Activated naive CD8-positive, alpha-beta T cell treated with anti-CD3 and anti-CD28 coated beads, Interleukin-2, amount 50 U/mL, for 16 hours (primary cell): Measurements from ENCODE around the gene IFT43.

Source experiments
- DNase-seq: peaks from one replicate; pipeline ENCODE4 v3.0.0-alpha.2; 2020; ENCODE audit warnings: low read depth, low spot score

IFT43 gene

GRCh38 chr14:75985618-75986438 lies at the start of gene IFT43:
Gene IFT43 (plus strand): TSS chr14:75985763. CDS start chr14:75985787, 24 bp downstream.
- DNase-seq = peak; percentile 83

GRCh38 chr14:75939200-75939599 lies 46.4 kb upstream of the IFT43 start:
- no peak for DNase-seq

- DNase-seq = no peak
Measured at GRCh38 chr14:75941030-75941429, 44.5 kb upstream of the IFT43 start.

- no peak for DNase-seq
Measured at GRCh38 chr14:75944607-75945241, 40.8 kb upstream of the IFT43 start.

GRCh38 chr14:75946785-75947184 lies 38.8 kb upstream of the IFT43 start:
- DNase-seq = no peak

- no peak for DNase-seq
Measured at GRCh38 chr14:75952489-75952888, 33.1 kb upstream of the IFT43 start.

- DNase-seq = no peak
Measured at GRCh38 chr14:75959031-75959430, 26.5 kb upstream of the IFT43 start.

GRCh38 chr14:75960231-75960630 lies 25.3 kb upstream of the IFT43 start:
- DNase-seq = no peak

- DNase-seq = no peak
Measured at GRCh38 chr14:75961662-75962061, 23.9 kb upstream of the IFT43 start.

GRCh38 chr14:75967866-75968265 lies 17.7 kb upstream of the IFT43 start:
- no peak for DNase-seq

- no peak for DNase-seq
Measured at GRCh38 chr14:75968456-75968855, 17.1 kb upstream of the IFT43 start.

- no peak for DNase-seq
Measured at GRCh38 chr14:75969126-75969525, 16.4 kb upstream of the IFT43 start.

- DNase-seq = no peak
Measured at GRCh38 chr14:75969891-75970290, 15.7 kb upstream of the IFT43 start.

GRCh38 chr14:75970989-75971388 lies 14.6 kb upstream of the IFT43 start:
- no peak for DNase-seq

- DNase-seq = no peak
Measured at GRCh38 chr14:75971509-75971908, 14.1 kb upstream of the IFT43 start.

- DNase-seq = no peak
Measured at GRCh38 chr14:75972801-75973421, 12.7 kb upstream of the IFT43 start.

- DNase-seq = no peak
Measured at GRCh38 chr14:75976826-75977581, 8.6 kb upstream of the IFT43 start.

GRCh38 chr14:75977582-75977943 lies 8.0 kb upstream of the IFT43 start:
- no peak for DNase-seq

GRCh38 chr14:75978249-75978731 lies 7.3 kb upstream of the IFT43 start:
- DNase-seq = no peak

GRCh38 chr14:75979071-75979571 lies 6.4 kb upstream of the IFT43 start:
- no peak for DNase-seq

- no peak for DNase-seq
Measured at GRCh38 chr14:75979648-75980565, 5.7 kb upstream of the IFT43 start.
